ENCODE data around the gene LRRC75A. TPM values are rescaled to one million over a fixed set of nuclear protein-coding genes. Genes with fewer than 3 reads are reported as not detected.

Gene LRRC75A
- total and polyA plus RNA-seq, 4 donors = 6.1 to 12.9 (median 9.5) TPM

GRCh38 chr17:16486373-16487250 lies 5.4 kb downstream of the LRRC75A start:
- DNase-seq (ENCODE audit: low read depth in 4 of 6, low spot score in 6 of 6) = peak in 5 of 6 donors; percentile 58 to 93 (median 69)
- WGBS (ENCODE audit: insufficient coverage) = 23% methylated on average over 18 of the region's 24 CpGs
- Histone ChIP-seq H3K9me3 (ENCODE audit: control insufficient read depth, insufficient read depth, low read length) (no peaks in the 10 kb centered on the region), H3K27ac (ENCODE audit: low read depth, low read length) (peak overlapping the region; percentile 73), H3K36me3 (ENCODE audit: control insufficient read depth, insufficient read depth, low read length) (peaks cover 17% of the 10 kb centered on the region), H3K27me3 (ENCODE audit: control insufficient read depth, insufficient read depth, low read length) (no peaks in the 10 kb centered on the region), H3K4me3 (ENCODE audit: low read depth, low read length) (no peak overlapping the region), H3K4me1 (ENCODE audit: control insufficient read depth, insufficient read depth, low read length) (peaks cover 82% of the 10 kb centered on the region)

GRCh38 chr17:16484445-16485175 lies 7.4 kb downstream of the LRRC75A start:
- Histone ChIP-seq H3K27me3 (ENCODE audit: control insufficient read depth, insufficient read depth, low read length) (no peaks in the 10 kb centered on the region), H3K4me1 (ENCODE audit: control insufficient read depth, insufficient read depth, low read length) (peaks cover 76% of the 10 kb centered on the region)

GRCh38 chr17:16483021-16483645 lies 8.9 kb downstream of the LRRC75A start:
- Histone ChIP-seq H3K27ac (ENCODE audit: low read depth, low read length) (no peak overlapping the region), H3K4me1 (ENCODE audit: control insufficient read depth, insufficient read depth, low read length) (peaks cover 62% of the 10 kb centered on the region), H3K36me3 (ENCODE audit: control insufficient read depth, insufficient read depth, low read length) (peaks cover 20% of the 10 kb centered on the region), H3K27me3 (ENCODE audit: control insufficient read depth, insufficient read depth, low read length) (no peaks in the 10 kb centered on the region), H3K4me3 (ENCODE audit: low read depth, low read length) (no peak overlapping the region), H3K9me3 (ENCODE audit: control insufficient read depth, insufficient read depth, low read length) (no peaks in the 10 kb centered on the region)
- 92% methylated on average over 7 of the region's 8 CpGs for WGBS (ENCODE audit: insufficient coverage)
- no peak for DNase-seq (ENCODE audit: low read depth in 4 of 6, low spot score in 6 of 6)

More at GRCh38 chr17:16484445-16485175, 7.4 kb downstream of the LRRC75A start:
- DNase-seq (ENCODE audit: low read depth in 4 of 6, low spot score in 6 of 6) = peak in 2 of 6 donors; percentile 61
- Histone ChIP-seq H3K9me3 (ENCODE audit: control insufficient read depth, insufficient read depth, low read length) (no peaks in the 10 kb centered on the region), H3K4me3 (ENCODE audit: low read depth, low read length) (no peak overlapping the region), H3K27ac (ENCODE audit: low read depth, low read length) (peak overlapping the region; percentile 62), H3K36me3 (ENCODE audit: control insufficient read depth, insufficient read depth, low read length) (peaks cover 17% of the 10 kb centered on the region)
- 5% methylated on average over 4 of the region's 19 CpGs for WGBS (ENCODE audit: insufficient coverage)

- Histone ChIP-seq H3K36me3 (ENCODE audit: control insufficient read depth, insufficient read depth, low read length) (peaks cover 19% of the 10 kb centered on the region), H3K27ac (ENCODE audit: low read depth, low read length) (no peak overlapping the region), H3K4me1 (ENCODE audit: control insufficient read depth, insufficient read depth, low read length) (peaks cover 56% of the 10 kb centered on the region), H3K4me3 (ENCODE audit: low read depth, low read length) (no peak overlapping the region), H3K9me3 (ENCODE audit: control insufficient read depth, insufficient read depth, low read length) (no peaks in the 10 kb centered on the region), H3K27me3 (ENCODE audit: control insufficient read depth, insufficient read depth, low read length) (no peaks in the 10 kb centered on the region)
- no peak for DNase-seq (ENCODE audit: low read depth in 4 of 6, low spot score in 6 of 6)
- 93% methylated on average over 8 of the region's 8 CpGs for WGBS (ENCODE audit: insufficient coverage)
These were observed 9.7 kb downstream of the LRRC75A start for GRCh38 chr17:16482253-16482652.

- H3K27me3 ChIP-seq (ENCODE audit: control insufficient read depth, insufficient read depth, low read length) = no peaks in the 10 kb centered on the region
- no peaks in the 10 kb centered on the region for H3K9me3 ChIP-seq (ENCODE audit: control insufficient read depth, insufficient read depth, low read length)
- no peak overlapping the region for H3K4me3 ChIP-seq (ENCODE audit: low read depth, low read length)
- peaks cover 19% of the 10 kb centered on the region for H3K36me3 ChIP-seq (ENCODE audit: control insufficient read depth, insufficient read depth, low read length)
- H3K4me1 ChIP-seq (ENCODE audit: control insufficient read depth, insufficient read depth, low read length) = peaks cover 45% of the 10 kb centered on the region
- DNase-seq (ENCODE audit: low read depth in 4 of 6, low spot score in 6 of 6) = no peak
- no peak overlapping the region for H3K27ac ChIP-seq (ENCODE audit: low read depth, low read length)
- WGBS (ENCODE audit: insufficient coverage) = 87% methylated on average over 4 of the region's 6 CpGs
These were observed 11.0 kb downstream of the LRRC75A start for GRCh38 chr17:16480995-16481394.

- Histone ChIP-seq H3K4me3 (ENCODE audit: low read depth, low read length) (no peak overlapping the region), H3K4me1 (ENCODE audit: control insufficient read depth, insufficient read depth, low read length) (peaks cover 30% of the 10 kb centered on the region), H3K9me3 (ENCODE audit: control insufficient read depth, insufficient read depth, low read length) (no peaks in the 10 kb centered on the region), H3K36me3 (ENCODE audit: control insufficient read depth, insufficient read depth, low read length) (peaks cover 19% of the 10 kb centered on the region), H3K27me3 (ENCODE audit: control insufficient read depth, insufficient read depth, low read length) (no peaks in the 10 kb centered on the region), H3K27ac (ENCODE audit: low read depth, low read length) (no peak overlapping the region)
- 95% methylated on average over 2 of the region's 2 CpGs for WGBS (ENCODE audit: insufficient coverage)
- DNase-seq (ENCODE audit: low read depth in 4 of 6, low spot score in 6 of 6) = no peak
These were observed 12.7 kb downstream of the LRRC75A start for GRCh38 chr17:16479264-16479663.

GRCh38 chr17:16478649-16479048 lies 13.3 kb downstream of the LRRC75A start:
- H3K4me1 ChIP-seq (ENCODE audit: control insufficient read depth, insufficient read depth, low read length) = peaks cover 32% of the 10 kb centered on the region
- 90% methylated on average over 6 of the region's 6 CpGs for WGBS (ENCODE audit: insufficient coverage)
- no peak for DNase-seq (ENCODE audit: low read depth in 4 of 6, low spot score in 6 of 6)

GRCh38 chr17:16477666-16478065 lies 14.3 kb downstream of the LRRC75A start:
- Histone ChIP-seq H3K36me3 (ENCODE audit: control insufficient read depth, insufficient read depth, low read length) (peaks cover 17% of the 10 kb centered on the region), H3K4me3 (ENCODE audit: low read depth, low read length) (no peak overlapping the region), H3K27me3 (ENCODE audit: control insufficient read depth, insufficient read depth, low read length) (no peaks in the 10 kb centered on the region), H3K27ac (ENCODE audit: low read depth, low read length) (no peak overlapping the region), H3K4me1 (ENCODE audit: control insufficient read depth, insufficient read depth, low read length) (peaks cover 34% of the 10 kb centered on the region), H3K9me3 (ENCODE audit: control insufficient read depth, insufficient read depth, low read length) (no peaks in the 10 kb centered on the region)
- 73% methylated on average over 7 of the region's 8 CpGs for WGBS (ENCODE audit: insufficient coverage)
- no peak for DNase-seq (ENCODE audit: low read depth in 4 of 6, low spot score in 6 of 6)

More at GRCh38 chr17:16478649-16479048, 13.3 kb downstream of the LRRC75A start:
- peaks cover 19% of the 10 kb centered on the region for H3K36me3 ChIP-seq (ENCODE audit: control insufficient read depth, insufficient read depth, low read length)
- H3K27ac ChIP-seq (ENCODE audit: low read depth, low read length) = no peak overlapping the region
- no peak overlapping the region for H3K4me3 ChIP-seq (ENCODE audit: low read depth, low read length)
- H3K27me3 ChIP-seq (ENCODE audit: control insufficient read depth, insufficient read depth, low read length) = no peaks in the 10 kb centered on the region
- no peaks in the 10 kb centered on the region for H3K9me3 ChIP-seq (ENCODE audit: control insufficient read depth, insufficient read depth, low read length)

- Histone ChIP-seq H3K9me3 (ENCODE audit: control insufficient read depth, insufficient read depth, low read length) (no peaks in the 10 kb centered on the region), H3K36me3 (ENCODE audit: control insufficient read depth, insufficient read depth, low read length) (peaks cover 13% of the 10 kb centered on the region), H3K4me3 (ENCODE audit: low read depth, low read length) (no peak overlapping the region), H3K27ac (ENCODE audit: low read depth, low read length) (no peak overlapping the region), H3K27me3 (ENCODE audit: control insufficient read depth, insufficient read depth, low read length) (no peaks in the 10 kb centered on the region), H3K4me1 (ENCODE audit: control insufficient read depth, insufficient read depth, low read length) (peaks cover 31% of the 10 kb centered on the region)
- 72% methylated on average over 4 of the region's 5 CpGs for WGBS (ENCODE audit: insufficient coverage)
- DNase-seq (ENCODE audit: low read depth in 4 of 6, low spot score in 6 of 6) = no peak
These were observed 14.7 kb downstream of the LRRC75A start for GRCh38 chr17:16477255-16477654.
